A673 (cell line): ENCODE data around the gene AQP7. TPM values are rescaled to one million over a fixed set of nuclear protein-coding genes. Genes with fewer than 3 reads are reported as not detected.

Source experiments
- BruUV-seq: library from RNA; stranded (reverse); fragments of 400-500 nt; replicated peaks from 2 replicates; lab custom pipeline; 2021; lab: Mats Ljungman, UMichigan
- CTCF ChIA-PET: fragments of 300-600 bp; sonication (Branson Sonifier 250); formaldehyde crosslinking; loops from one replicate; lab custom pipeline; 2022; ENCODE audit warnings: antibody characterized with exemption; lab: Charles Lee
- POLR2A ChIA-PET: fragments of 300-600 bp; sonication (Branson Sonifier 250); formaldehyde crosslinking; loops from one replicate; lab custom pipeline; 2022; ENCODE audit warnings: antibody characterized with exemption; ENCODE audit not compliant: low non-redundant PET; lab: Charles Lee
- DNase-seq: peaks from one replicate; pipeline ENCODE4 v3.0.0-alpha.2; 2015; ENCODE audit warnings: low spot score
- H3K27ac ChIP-seq: fragments of 200-600 bp; sonication (generic); 2 replicates; pipeline ENCODE4 v1.5.1; 2016; ENCODE audit warnings: mixed run types, low read depth, mild to moderate bottlenecking, mixed read lengths, antibody characterized with exemption, low read length; ENCODE audit not compliant: poor library complexity, severe bottlenecking
- H3K27me3 ChIP-seq: fragments of 200-600 bp; sonication (generic); replicated peaks from 2 replicates; pipeline ENCODE4 v1.6.1; 2017; ENCODE audit warnings: mixed run types, low read depth, mild to moderate bottlenecking, mixed read lengths, antibody characterized with exemption, low read length; ENCODE audit not compliant: insufficient read depth, poor library complexity
- H3K36me3 ChIP-seq: fragments of 200-600 bp; sonication (generic); 2 replicates; pipeline ENCODE4 v1.6.1; 2016; ENCODE audit warnings: mixed run types, mild to moderate bottlenecking, mixed read lengths, antibody characterized with exemption, low read length; ENCODE audit not compliant: insufficient read depth, poor library complexity, severe bottlenecking
- H3K4me1 ChIP-seq: fragments of 200-600 bp; sonication (generic); 2 replicates; pipeline ENCODE4 v1.6.1; 2017; ENCODE audit warnings: mixed run types, mild to moderate bottlenecking, mixed read lengths, antibody characterized with exemption, low read length; ENCODE audit not compliant: insufficient read depth, poor library complexity, severe bottlenecking
- H3K4me3 ChIP-seq: fragments of 200-600 bp; sonication (generic); 2 replicates; pipeline ENCODE4 v1.5.1; 2016; ENCODE audit warnings: low read depth, mixed run types, mild to moderate bottlenecking, mixed read lengths, low read length; ENCODE audit not compliant: poor library complexity, severe bottlenecking
- H3K9me3 ChIP-seq: fragments of 200-600 bp; sonication (generic); 2 replicates; pipeline ENCODE4 v1.6.1; 2016; ENCODE audit warnings: mixed run types, low read depth, mild to moderate bottlenecking, mixed read lengths, antibody characterized with exemption, low read length; ENCODE audit not compliant: poor library complexity, severe bottlenecking
- EZH2 ChIP-seq: fragments of 200-600 bp; sonication (generic); IDR thresholded peaks from 2 replicates; pipeline ENCODE4 v1.6.1; 2017; ENCODE audit warnings: borderline replicate concordance, low read depth, mild to moderate bottlenecking, mixed read lengths, antibody characterized with exemption, low read length; ENCODE audit not compliant: poor library complexity, severe bottlenecking
- intact Hi-C: fragments of 100-400 bp; cut with micrococcal nuclease; formaldehyde crosslinking; loops from one replicate; pipeline ENCODE4 v1.10.0; 2022; ENCODE audit not compliant: unreplicated experiment
- total RNA-seq: library from RNA; stranded (reverse); gene quantifications from 2 replicates; pipeline ENCODE4 v1.2.3, GENCODE V29; 2021
- TF ChIP-seq, protein P1 (sequence below): fragments of 300-800, 200-600 bp; sonication (generic); conservative IDR thresholded peaks from 2 replicates; pipeline ENCODE4 v1.5.1; 2017; ENCODE audit warnings: low read depth, mild to moderate bottlenecking, antibody characterized with exemption, low read length, moderate library complexity, mixed read lengths

Gene AQP7
- total RNA-seq, 1 experiment from 2014 or later: not detected

- CTCF ChIA-PET: interaction anchor here (0.7 to 2.2 kb wide), 2 partner anchors 18 to 73 kb away, joined by 5 to 6 read pairs; no protein-coding TSS in a partner anchor
Measured at GRCh38 chr9:33447799-33448553, 45.6 kb upstream of the AQP7 start.

DNA sequence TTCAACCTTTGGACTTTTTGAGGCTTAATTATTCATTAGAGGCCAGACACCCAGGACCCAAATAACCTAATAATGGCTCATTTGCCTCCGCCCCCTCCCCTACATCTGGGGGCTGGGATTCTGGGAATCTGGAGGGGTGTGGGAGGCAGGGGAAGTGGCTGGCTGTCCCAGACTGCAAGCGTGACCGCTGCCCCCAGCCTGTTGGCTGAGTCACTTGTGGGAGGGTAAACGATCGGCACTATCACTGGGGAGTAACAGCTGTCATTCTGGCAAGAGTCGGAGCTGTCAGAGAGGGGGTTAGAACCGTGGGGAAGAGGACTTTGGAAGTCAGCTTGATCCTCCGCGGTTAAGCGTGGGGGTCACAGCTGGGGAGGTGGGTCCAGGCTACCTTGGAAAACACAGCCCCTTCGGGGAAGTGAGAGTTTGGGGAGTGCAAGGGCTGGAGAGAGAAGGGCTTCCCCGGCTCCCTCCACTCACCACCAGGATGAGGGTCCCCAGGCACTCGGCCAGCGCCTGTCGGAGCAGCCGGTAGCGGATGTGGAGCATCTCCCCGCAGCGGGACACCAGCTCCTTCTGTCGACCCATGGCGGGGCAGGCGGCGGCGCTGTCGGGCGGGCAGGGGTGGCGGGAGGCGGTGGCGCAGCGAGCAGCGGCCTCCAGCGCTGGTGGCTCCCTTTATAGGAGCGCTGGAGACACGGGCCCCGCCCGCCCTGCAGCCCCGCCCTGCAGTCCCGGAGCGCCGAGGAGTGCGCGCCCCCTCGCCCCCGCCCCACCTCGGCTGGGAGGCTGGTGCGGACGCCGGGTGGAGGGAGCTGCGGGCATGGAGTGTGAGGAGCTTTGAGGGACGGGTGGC is 44.8 kb upstream of the AQP7 start, which contains the start of gene AQP3:
AQP3 (minus strand) TSS at position 648 of the 853 bp plus-strand sequence; CDS start at position 585, 63 bp downstream.
- CTCF ChIA-PET: interaction anchor here (0.7 to 2.2 kb wide), 3 partner anchors 19 to 27 kb away, joined by 4 to 6 read pairs (median 5); partner anchors contain the start of gene NOL6
- no peak for TF ChIP-seq EZH2
- TF ChIP-seq, protein P1, sequence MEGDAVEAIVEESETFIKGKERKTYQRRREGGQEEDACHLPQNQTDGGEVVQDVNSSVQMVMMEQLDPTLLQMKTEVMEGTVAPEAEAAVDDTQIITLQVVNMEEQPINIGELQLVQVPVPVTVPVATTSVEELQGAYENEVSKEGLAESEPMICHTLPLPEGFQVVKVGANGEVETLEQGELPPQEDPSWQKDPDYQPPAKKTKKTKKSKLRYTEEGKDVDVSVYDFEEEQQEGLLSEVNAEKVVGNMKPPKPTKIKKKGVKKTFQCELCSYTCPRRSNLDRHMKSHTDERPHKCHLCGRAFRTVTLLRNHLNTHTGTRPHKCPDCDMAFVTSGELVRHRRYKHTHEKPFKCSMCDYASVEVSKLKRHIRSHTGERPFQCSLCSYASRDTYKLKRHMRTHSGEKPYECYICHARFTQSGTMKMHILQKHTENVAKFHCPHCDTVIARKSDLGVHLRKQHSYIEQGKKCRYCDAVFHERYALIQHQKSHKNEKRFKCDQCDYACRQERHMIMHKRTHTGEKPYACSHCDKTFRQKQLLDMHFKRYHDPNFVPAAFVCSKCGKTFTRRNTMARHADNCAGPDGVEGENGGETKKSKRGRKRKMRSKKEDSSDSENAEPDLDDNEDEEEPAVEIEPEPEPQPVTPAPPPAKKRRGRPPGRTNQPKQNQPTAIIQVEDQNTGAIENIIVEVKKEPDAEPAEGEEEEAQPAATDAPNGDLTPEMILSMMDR: peak; percentile 49
- Histone ChIP-seq H3K27ac (no peak within 1 kb of the TSS), H3K27me3 (no peaks in the 10 kb centered on the region), H3K9me3 (no peaks in the 10 kb centered on the region), H3K4me1 (peaks cover 5% of the 10 kb centered on the region), H3K36me3 (no peaks in the 10 kb centered on the region), H3K4me3 (peak within 1 kb of the TSS; percentile 39)
- intact Hi-C loops: no loop called here
- POLR2A ChIA-PET: no interaction called here
- DNase-seq: peak; percentile 75
- no TSS peak for BruUV-seq

More at GRCh38 chr9:33447799-33448553, 45.6 kb upstream of the AQP7 start:
- Histone ChIP-seq H3K27me3 (no peaks in the 10 kb centered on the region), H3K4me3 (peak overlapping the region; percentile 39), H3K9me3 (no peaks in the 10 kb centered on the region), H3K4me1 (peaks cover 5% of the 10 kb centered on the region), H3K27ac (no peak overlapping the region), H3K36me3 (no peaks in the 10 kb centered on the region)
- POLR2A ChIA-PET: no interaction called here
- intact Hi-C loops: no loop called here
- no peak for DNase-seq
- no TSS peak for BruUV-seq
- TF ChIP-seq EZH2: no peak
- TF ChIP-seq, protein P1: no peak

DNA sequence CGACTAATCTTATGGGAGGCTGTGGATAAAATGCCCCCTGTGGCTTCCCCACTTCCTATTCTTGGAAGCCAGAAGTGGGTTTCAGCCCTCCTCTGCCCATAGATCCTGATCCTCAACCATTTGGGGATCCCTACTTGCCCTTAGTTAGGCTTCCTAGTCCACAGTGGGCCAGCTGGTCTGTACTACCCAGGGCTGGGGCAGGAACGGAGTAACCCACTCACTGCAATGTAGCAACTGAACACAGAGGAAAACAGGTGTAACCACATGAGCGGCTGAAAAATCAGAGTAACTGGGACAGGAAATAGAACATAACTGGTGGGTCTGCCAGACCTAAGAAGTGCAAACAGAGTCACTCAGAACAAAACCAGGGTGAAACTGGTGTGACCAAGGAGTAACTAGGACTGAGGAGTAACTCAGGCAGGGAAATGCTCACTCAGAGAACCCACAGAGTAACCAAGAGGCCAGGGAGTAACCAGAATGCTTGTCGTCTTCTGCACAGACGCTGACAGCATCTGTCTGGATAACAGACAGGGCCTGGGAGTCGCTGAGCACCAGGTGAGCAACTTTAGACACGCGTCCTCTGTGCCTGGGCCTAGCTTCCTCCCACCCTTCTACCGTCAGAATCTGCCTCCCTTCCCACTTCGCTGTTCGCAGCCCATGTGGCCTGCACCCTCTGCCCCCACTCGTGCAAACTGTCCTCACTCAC is 44.0 kb upstream of the AQP7 start:
- intact Hi-C loops: no loop called here
- ChIA-PET CTCF (interaction anchor here (0.7 to 2.2 kb wide), 3 partner anchors 20 to 27 kb away, joined by 4 to 6 read pairs (median 5); partner anchors contain the start of gene NOL6), POLR2A (no interaction called here)
- H3K27ac ChIP-seq: no peak overlapping the region
- H3K27me3 ChIP-seq: no peaks in the 10 kb centered on the region
- no peak for DNase-seq
- H3K4me3 ChIP-seq: no peak overlapping the region
- no TSS peak for BruUV-seq
- no peaks in the 10 kb centered on the region for H3K36me3 ChIP-seq
- H3K4me1 ChIP-seq: peaks cover 5% of the 10 kb centered on the region
- H3K9me3 ChIP-seq: no peaks in the 10 kb centered on the region
- no peak for TF ChIP-seq EZH2
- TF ChIP-seq, protein P1: no peak
